ENCODE measurements around the gene FOXP4.

Gene FOXP4

DNA sequence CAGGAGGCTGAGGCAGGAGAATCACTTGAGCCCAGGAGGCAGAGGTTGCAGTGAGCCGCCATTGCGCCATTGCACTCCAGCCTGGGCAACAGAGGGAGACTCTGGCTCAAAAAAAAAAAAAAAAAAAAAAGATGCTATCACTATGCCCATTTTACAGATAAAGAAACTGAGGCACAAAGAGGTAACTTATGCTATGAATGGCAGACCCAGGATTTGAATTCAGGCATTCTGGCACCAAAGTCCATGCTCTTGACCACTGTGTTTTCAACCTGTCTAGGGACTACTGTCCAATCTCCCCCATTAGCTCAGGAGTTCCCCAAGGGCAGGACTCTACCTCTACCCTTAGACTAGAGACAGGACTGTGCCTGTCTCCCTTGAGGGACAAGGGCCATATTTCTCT is 82.9 kb downstream of the FOXP4 start:
- Histone ChIP-seq H3K4me3 (ENCODE audit: low read depth, low read length) (no peak overlapping the region), H3K79me2 (no peaks in the 10 kb centered on the region), H3K4me2 (ENCODE audit: low read length) (no peak overlapping the region), H3K9ac (no peak overlapping the region), H3K4me1 (no peaks in the 10 kb centered on the region), H2AFZ (no peak overlapping the region), H3K27me3 (ENCODE audit: control insufficient read depth, insufficient read depth, low read length) (no peaks in the 10 kb centered on the region), H3K9me3 (ENCODE audit: control insufficient read depth, low read length) (no peaks in the 10 kb centered on the region), H3K27ac (no peak overlapping the region), H3K36me3 (ENCODE audit: control insufficient read depth, insufficient read depth, low read length) (no peaks in the 10 kb centered on the region)
- TF ChIP-seq, protein P1, sequence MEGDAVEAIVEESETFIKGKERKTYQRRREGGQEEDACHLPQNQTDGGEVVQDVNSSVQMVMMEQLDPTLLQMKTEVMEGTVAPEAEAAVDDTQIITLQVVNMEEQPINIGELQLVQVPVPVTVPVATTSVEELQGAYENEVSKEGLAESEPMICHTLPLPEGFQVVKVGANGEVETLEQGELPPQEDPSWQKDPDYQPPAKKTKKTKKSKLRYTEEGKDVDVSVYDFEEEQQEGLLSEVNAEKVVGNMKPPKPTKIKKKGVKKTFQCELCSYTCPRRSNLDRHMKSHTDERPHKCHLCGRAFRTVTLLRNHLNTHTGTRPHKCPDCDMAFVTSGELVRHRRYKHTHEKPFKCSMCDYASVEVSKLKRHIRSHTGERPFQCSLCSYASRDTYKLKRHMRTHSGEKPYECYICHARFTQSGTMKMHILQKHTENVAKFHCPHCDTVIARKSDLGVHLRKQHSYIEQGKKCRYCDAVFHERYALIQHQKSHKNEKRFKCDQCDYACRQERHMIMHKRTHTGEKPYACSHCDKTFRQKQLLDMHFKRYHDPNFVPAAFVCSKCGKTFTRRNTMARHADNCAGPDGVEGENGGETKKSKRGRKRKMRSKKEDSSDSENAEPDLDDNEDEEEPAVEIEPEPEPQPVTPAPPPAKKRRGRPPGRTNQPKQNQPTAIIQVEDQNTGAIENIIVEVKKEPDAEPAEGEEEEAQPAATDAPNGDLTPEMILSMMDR (IDR thresholded peaks at IDR 0.05), result no peak

GRCh38 chr6:41630069-41630468 is 83.9 kb downstream of the FOXP4 start:
- TF ChIP-seq, protein P1 (IDR thresholded peaks at IDR 0.05), result no peak
- no peak overlapping the region for H3K27ac ChIP-seq
- no peaks in the 10 kb centered on the region for H3K36me3 ChIP-seq (ENCODE audit: control insufficient read depth, insufficient read depth, low read length)
- no peaks in the 10 kb centered on the region for H3K79me2 ChIP-seq
- no peaks in the 10 kb centered on the region for H3K4me1 ChIP-seq
- H2AFZ ChIP-seq, result no peak overlapping the region
- no peaks in the 10 kb centered on the region for H3K9me3 ChIP-seq (ENCODE audit: control insufficient read depth, low read length)
- no peak overlapping the region for H3K9ac ChIP-seq
- H3K4me3 ChIP-seq (ENCODE audit: low read depth, low read length), result no peak overlapping the region
- H3K4me2 ChIP-seq (ENCODE audit: low read length), result no peak overlapping the region
- no peaks in the 10 kb centered on the region for H3K27me3 ChIP-seq (ENCODE audit: control insufficient read depth, insufficient read depth, low read length)

- H3K9me3 ChIP-seq (ENCODE audit: control insufficient read depth, low read length), result no peaks in the 10 kb centered on the region
These were observed 84.8 kb downstream of the FOXP4 start for GRCh38 chr6:41630946-41631345.

GRCh38 chr6:41633056-41633634 is 87.0 kb downstream of the FOXP4 start:
- Histone ChIP-seq H3K4me3 (ENCODE audit: low read depth, low read length) (no peak overlapping the region), H3K36me3 (ENCODE audit: control insufficient read depth, insufficient read depth, low read length) (no peaks in the 10 kb centered on the region), H3K27me3 (ENCODE audit: control insufficient read depth, insufficient read depth, low read length) (no peaks in the 10 kb centered on the region), H3K4me2 (ENCODE audit: low read length) (no peak overlapping the region), H3K27ac (no peak overlapping the region), H3K9me3 (ENCODE audit: control insufficient read depth, low read length) (no peaks in the 10 kb centered on the region), H3K79me2 (no peaks in the 10 kb centered on the region), H2AFZ (no peak overlapping the region), H3K9ac (no peak overlapping the region), H3K4me1 (peaks cover 7% of the 10 kb centered on the region)
- TF ChIP-seq, protein P1 (IDR thresholded peaks at IDR 0.05), result no peak

More at GRCh38 chr6:41630946-41631345, 84.8 kb downstream of the FOXP4 start:
- no peaks in the 10 kb centered on the region for H3K27me3 ChIP-seq (ENCODE audit: control insufficient read depth, insufficient read depth, low read length)
- no peak overlapping the region for H3K4me3 ChIP-seq (ENCODE audit: low read depth, low read length)
- no peak overlapping the region for H3K27ac ChIP-seq
- no peak overlapping the region for H2AFZ ChIP-seq
- TF ChIP-seq, protein P1 (IDR thresholded peaks at IDR 0.05), result no peak
- no peaks in the 10 kb centered on the region for H3K36me3 ChIP-seq (ENCODE audit: control insufficient read depth, insufficient read depth, low read length)
- H3K4me2 ChIP-seq (ENCODE audit: low read length), result no peak overlapping the region
- no peak overlapping the region for H3K9ac ChIP-seq
- no peaks in the 10 kb centered on the region for H3K79me2 ChIP-seq
- no peaks in the 10 kb centered on the region for H3K4me1 ChIP-seq

DNA sequence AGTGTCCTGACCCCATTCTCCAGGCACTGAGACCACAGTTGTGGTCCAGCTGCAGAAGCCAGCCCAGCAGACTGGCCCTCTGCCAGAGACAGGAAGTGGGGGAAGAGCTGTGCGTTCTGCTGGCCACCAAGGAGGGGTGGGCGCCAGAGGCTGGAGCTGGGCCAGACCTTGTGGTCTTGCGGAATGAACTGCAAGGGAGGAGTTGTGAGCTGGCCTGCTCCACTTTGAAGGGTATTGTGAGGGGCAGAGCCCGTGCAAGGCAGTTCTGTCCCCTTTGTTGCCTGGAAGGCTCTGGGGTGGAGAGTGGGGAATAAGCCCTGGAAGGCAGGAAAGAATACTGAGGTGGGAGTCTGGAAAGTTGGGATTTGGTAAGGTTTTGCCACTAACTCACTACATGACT is 88.5 kb downstream of the FOXP4 start:
- no peak overlapping the region for H3K4me2 ChIP-seq (ENCODE audit: low read length)
- no peak overlapping the region for H3K4me3 ChIP-seq (ENCODE audit: low read depth, low read length)
- no peaks in the 10 kb centered on the region for H3K9me3 ChIP-seq (ENCODE audit: control insufficient read depth, low read length)
- no peak overlapping the region for H3K27ac ChIP-seq
- H3K79me2 ChIP-seq, result no peaks in the 10 kb centered on the region
- H3K27me3 ChIP-seq (ENCODE audit: control insufficient read depth, insufficient read depth, low read length), result no peaks in the 10 kb centered on the region
- H3K36me3 ChIP-seq (ENCODE audit: control insufficient read depth, insufficient read depth, low read length), result no peaks in the 10 kb centered on the region
- TF ChIP-seq, protein P1 (IDR thresholded peaks at IDR 0.05), result no peak
- H2AFZ ChIP-seq, result no peak overlapping the region
- peaks cover 7% of the 10 kb centered on the region for H3K4me1 ChIP-seq
- no peak overlapping the region for H3K9ac ChIP-seq

Data from parathyroid adenoma (tissue), 2 donors.